K562 (cell line): ENCODE measurements around the gene RELL2. TPM values are rescaled to one million over a fixed set of nuclear protein-coding genes. Genes with fewer than 3 reads are reported as not detected.

Source experiments
- ATAC-seq: fragments of 200-7000 bp; cut with Tn5 transposase; 3 replicates; pipeline ENCODE4 v1.9.1; 2020; ENCODE audit warnings: moderate library complexity
- BruUV-seq: library from RNA; stranded (reverse); fragments of 400-500 nt; replicated peaks from 2 replicates; lab custom pipeline; 2021; lab: Mats Ljungman, UMichigan
- CTCF ChIA-PET: fragments of 300-600 bp; formaldehyde crosslinking; extraction: SDS; loops from one replicate; lab custom pipeline; 2021; ENCODE audit warnings: low intra/inter-chr PET ratio; lab: Yijun Ruan, JAX
- POLR2A ChIA-PET: fragments of 300-600, 350-650 bp; sonication (Branson Sonifier 250); formaldehyde crosslinking; extraction: SDS; loops from one replicate; lab custom pipeline; 2021; ENCODE audit warnings: antibody characterized with exemption, inconsistent platforms; lab: Yijun Ruan, JAX
- DNase-seq, 4 experiments: peaks; one replicate each; pipeline versions ENCODE4 v3.0.0 to v3.0.0-alpha.2; 2011 to 2018; ENCODE audit warnings: low spot score in 3 of 4, mixed read lengths in 3 of 4; ENCODE audit errors: extremely low read depth in 1 of 4
- FAIRE-seq: peaks from 2 replicates; lab custom pipeline; 2011; peaks lifted over from hg19 to GRCh38; lab: Jason Lieb, UNC
- H2AFZ ChIP-seq: 2 replicates; pipeline ENCODE4 v1.6.0; 2011; ENCODE audit warnings: low read depth, low read length, control low read depth, inconsistent platforms
- H3K27ac ChIP-seq: fragments of 200-600 bp; 3 replicates; pipeline ENCODE4 v1.8.0; 2011; ENCODE audit warnings: low read depth, mild to moderate bottlenecking, control low read depth, inconsistent platforms, low read length, moderate library complexity, mixed read lengths; ENCODE audit errors: extremely low read depth
- H3K27me3 ChIP-seq, 2 experiments: fragments of 300-600 bp in 1 of 2; 2 replicates in 1 of 2; 3 replicates in 1 of 2; pipeline versions ENCODE4 v1.6.0 to v1.8.0; 2011; ENCODE audit warnings: inconsistent platforms in 2 of 2, low read length in 2 of 2, mild to moderate bottlenecking in 1 of 2, mixed read lengths in 1 of 2, moderate library complexity in 1 of 2; ENCODE audit not compliant: control insufficient read depth in 2 of 2, insufficient read depth in 2 of 2
- H3K36me3 ChIP-seq: fragments of 300-600 bp; 3 replicates; pipeline ENCODE4 v1.8.0; 2011; ENCODE audit warnings: mild to moderate bottlenecking, low read length, inconsistent platforms; ENCODE audit not compliant: control insufficient read depth, insufficient read depth
- H3K4me1 ChIP-seq, 2 experiments: fragments of 200-600 bp in 1 of 2; replicated peaks in 1 of 2; 2 replicates in 1 of 2; 3 replicates in 1 of 2; pipeline versions ENCODE4 v1.5.1 to v1.8.0; 2011; ENCODE audit warnings: inconsistent platforms in 2 of 2, low read length in 2 of 2, mild to moderate bottlenecking in 1 of 2, mixed read lengths in 1 of 2, moderate library complexity in 1 of 2; ENCODE audit not compliant: control insufficient read depth in 2 of 2, insufficient read depth in 2 of 2
- H3K4me2 ChIP-seq: 2 replicates; pipeline ENCODE4 v1.6.1; 2011; ENCODE audit warnings: low read length, control low read depth, inconsistent platforms, mixed read lengths; ENCODE audit not compliant: insufficient read depth
- H3K4me3 ChIP-seq: fragments of 200-600 bp; sonication (generic), shearing (Covaris generic); 2 replicates; pipeline ENCODE4 v1.5.1; 2016; ENCODE audit warnings: control low read depth, inconsistent platforms
- H3K79me2 ChIP-seq: fragments of 200-600 bp; 3 replicates; pipeline ENCODE4 v1.8.0; 2011; ENCODE audit warnings: low read length, inconsistent platforms; ENCODE audit not compliant: control insufficient read depth, insufficient read depth
- H3K9ac ChIP-seq, 2 experiments: 2 replicates each; pipeline versions ENCODE4 v1.6.0 to v1.6.1; 2011; ENCODE audit warnings: low read depth in 2 of 2, low read length in 2 of 2, control low read depth in 1 of 2, inconsistent platforms in 1 of 2, mild to moderate bottlenecking in 1 of 2, mixed read lengths in 1 of 2; ENCODE audit not compliant: insufficient read depth in 1 of 2
- H3K9me1 ChIP-seq: one replicate; pipeline ENCODE4 v1.6.0; 2011; ENCODE audit warnings: inconsistent platforms, mild to moderate bottlenecking, low read length, moderate library complexity; ENCODE audit not compliant: control insufficient read depth, insufficient read depth
- H3K9me3 ChIP-seq: replicated peaks from 2 replicates; pipeline ENCODE4 v1.5.1; 2011; ENCODE audit warnings: low read depth, low read length, inconsistent platforms; ENCODE audit not compliant: control insufficient read depth, insufficient read depth
- H4K20me1 ChIP-seq: replicated peaks from 2 replicates; pipeline ENCODE4 v1.6.1; 2011; ENCODE audit warnings: low read length, inconsistent platforms, mixed read lengths; ENCODE audit not compliant: control insufficient read depth, insufficient read depth
- ATF6 ChIP-seq: sonication (generic); formaldehyde crosslinking; IDR thresholded peaks from 2 replicates; pipeline ENCODE4 v1.4.0; 2020; ENCODE audit warnings: mild to moderate bottlenecking, missing genetic modification reagents
- EGR1 ChIP-seq: fragments of 450-650 bp; conservative IDR thresholded peaks from 2 replicates; pipeline ENCODE4 v1.6.1; 2017; ENCODE audit warnings: mild to moderate bottlenecking
- RBBP5 ChIP-seq: fragments of 200-600 bp; sonication (generic); IDR thresholded peaks from 2 replicates; pipeline ENCODE4 v1.6.1; 2012; ENCODE audit warnings: borderline replicate concordance, mild to moderate bottlenecking, low read length, control low read depth, inconsistent platforms; ENCODE audit not compliant: insufficient read depth, poor library complexity, severe bottlenecking
- ZNF699 ChIP-seq: fragments of 250-450 bp; sonication (Bioruptor Pico); IDR thresholded peaks from 2 replicates; pipeline ENCODE4 v1.8.0; 2021; ENCODE audit warnings: mild to moderate bottlenecking, moderate library complexity; ENCODE audit not compliant: insufficient replicate concordance
- WGBS: fragments of 100-300 bp; shearing (Covaris generic); methylation state at CpG from one replicate; pipeline ENCODE4 v1.1.6; 2016; ENCODE audit warnings: low coverage, mixed read lengths; ENCODE audit not compliant: insufficient coverage; ENCODE audit errors: missing lambda C conversion rate; 5-methylcytosine and 5-hydroxymethylcytosine counted together
- in situ Hi-C: fragments of 300-500 bp; cut with MboI; formaldehyde crosslinking; loops from 4 replicates; pipeline ENCODE4 v1.15.0; 2018; ENCODE audit warnings: inconsistent platforms, mixed read lengths
- intact Hi-C: fragments of 100-400 bp; cut with micrococcal nuclease; formaldehyde crosslinking; loops from 2 replicates; pipeline ENCODE4 v1.14.2; 2022
- polyA plus RNA-seq, 8 experiments: library from polyadenylated mRNA; depleted of rRNA in 4 of 8; stranded (reverse) in 5 of 8; unstranded in 3 of 8; fragments of >200 nt; fragmentation: Nextera tagmentation in 2 of 8; fragmentation: Illumina TruSeq in 1 of 8; extraction: Ambion mirVana in 2 of 8; extraction: Trizol in 1 of 8; gene quantifications; 2 replicates each; pipeline versions ENCODE4 v1.2.1 to v1.2.3, GENCODE V29; 2011 to 2014; ENCODE audit warnings: inconsistent platforms in 1 of 8, missing spikeins in 1 of 8
- total RNA-seq, 7 experiments: library from RNA; depleted of rRNA in 6 of 7; stranded (reverse); fragments of >200 nt in 6 of 7; fragmentation: Illumina TruSeq in 2 of 7; extraction: Trizol in 2 of 7; gene quantifications; 2 replicates each; pipeline versions ENCODE4 v1.2.1 to v1.2.3, GENCODE V29; 2011 to 2021; ENCODE audit warnings: low replicate concordance in 1 of 7

RELL2 gene
- total and polyA plus RNA-seq, 9 of the 15 experiments (the other 6 are each of a cell fraction or from before 2014, with no cell fraction given): 0.06 to 36.0 (median 14.3) TPM

DNA sequence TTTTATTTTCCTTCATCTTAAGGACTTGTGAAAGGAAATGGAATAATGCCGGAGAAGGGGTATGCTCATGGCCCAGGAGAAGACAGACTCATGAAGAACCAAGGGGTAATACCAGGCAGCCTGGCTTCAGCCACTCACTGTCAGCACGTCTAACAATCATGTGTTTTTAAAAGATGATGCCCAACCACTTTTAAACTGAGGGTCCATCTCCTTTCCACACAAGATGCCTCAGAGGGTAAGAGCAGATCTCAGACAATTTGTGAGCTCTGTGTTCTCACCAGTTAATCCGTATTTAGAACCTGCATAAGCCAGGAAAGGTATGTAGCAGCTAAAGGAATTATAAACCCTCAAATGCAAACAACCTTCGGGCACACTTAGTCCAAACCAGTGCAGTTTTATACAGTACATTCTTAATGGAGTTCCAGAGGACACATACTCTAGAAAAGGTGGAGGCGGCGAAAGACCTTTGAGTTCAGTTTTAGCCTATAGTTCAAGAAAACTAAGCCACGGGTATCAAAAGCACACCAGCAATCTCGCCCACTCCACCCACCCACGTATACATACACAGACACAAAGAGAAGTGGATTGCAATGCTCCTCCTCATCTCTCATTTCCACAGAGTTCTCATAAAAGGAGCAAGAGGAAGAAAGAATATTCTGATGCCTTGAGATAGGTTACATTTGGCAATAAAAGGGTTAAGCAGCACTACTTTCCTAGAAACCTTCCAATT is 20.6 kb upstream of the RELL2 start:
- Histone ChIP-seq H3K4me1 (peaks cover 3 to 11% of the 10 kb centered on the region in 2 experiments; a peak in 3 of 5 replicates), H3K4me2 (peak overlapping the region; percentile 90), H4K20me1 (no peaks in the 10 kb centered on the region), H2AFZ (no peak overlapping the region), H3K9me3 (no peaks in the 10 kb centered on the region), H3K9me1 (no peaks in the 10 kb centered on the region), H3K36me3 (peaks cover 64% of the 10 kb centered on the region), H3K9ac (peak overlapping the region; percentile 74 to 86; a peak in 3 of 4 replicates), H3K27me3 (no peaks in the 10 kb centered on the region), H3K79me2 (peaks cover 76% of the 10 kb centered on the region), H3K27ac (peak overlapping the region; percentile 89), H3K4me3 (peak overlapping the region; percentile 97)
- ChIA-PET CTCF (interaction anchor here (0.6 kb wide), 2 partner anchors 45 to 247 kb away, joined by 3 to 5 read pairs; no protein-coding TSS in a partner anchor), POLR2A (interaction anchor here (0.7 to 2.6 kb wide), 9 partner anchors 8 to 103 kb away, joined by 3 to 17 read pairs (median 4); partner anchors contain the start of genes ARAP3 and RELL2)
- in situ Hi-C loops: no loop called here
- DNase-seq (peak in 1 of 4 experiments; percentile 47), FAIRE-seq (no peak), ATAC-seq (no peak)
- WGBS: 6% methylated on average over 9 of the region's 9 CpGs
- 0 out of 2 replicates have a peak, but pooled peaks have one; percentile 36 for TF ChIP-seq ATF6 (CRISPR knock-in tag)
- TF ChIP-seq EGR1: peak; percentile 93
- TF ChIP-seq ZNF699 (CRISPR knock-in tag): no peak
- TF ChIP-seq RBBP5: peak; percentile 16
- intact Hi-C loops: loop anchor here (10.0 kb wide), 1 partner anchor 1501 kb away; the partner anchor contains the start of gene PURA
- BruUV-seq: no TSS peak
